HL-60 (cell line): Measurements from ENCODE around the gene NRXN2.
A peak's percentile ranks its signal among the peaks of the same experiment; 100 is the strongest.

Experiments
- POLR2AphosphoS5 ChIP-seq: IDR thresholded peaks from 2 replicates; pipeline ENCODE4 v1.6.1; 2012; ENCODE audit warnings: low read depth
- SPI1 ChIP-seq: IDR thresholded peaks from 2 replicates; pipeline ENCODE4 v1.6.1; 2012; ENCODE audit warnings: low read depth, mild to moderate bottlenecking, borderline replicate concordance
- TF ChIP-seq, protein P1 (sequence below): IDR thresholded peaks from one replicate; pipeline ENCODE4 v1.5.1; 2011; ENCODE audit warnings: low read length, control low read depth, inconsistent platforms; ENCODE audit not compliant: insufficient read depth

DNA sequence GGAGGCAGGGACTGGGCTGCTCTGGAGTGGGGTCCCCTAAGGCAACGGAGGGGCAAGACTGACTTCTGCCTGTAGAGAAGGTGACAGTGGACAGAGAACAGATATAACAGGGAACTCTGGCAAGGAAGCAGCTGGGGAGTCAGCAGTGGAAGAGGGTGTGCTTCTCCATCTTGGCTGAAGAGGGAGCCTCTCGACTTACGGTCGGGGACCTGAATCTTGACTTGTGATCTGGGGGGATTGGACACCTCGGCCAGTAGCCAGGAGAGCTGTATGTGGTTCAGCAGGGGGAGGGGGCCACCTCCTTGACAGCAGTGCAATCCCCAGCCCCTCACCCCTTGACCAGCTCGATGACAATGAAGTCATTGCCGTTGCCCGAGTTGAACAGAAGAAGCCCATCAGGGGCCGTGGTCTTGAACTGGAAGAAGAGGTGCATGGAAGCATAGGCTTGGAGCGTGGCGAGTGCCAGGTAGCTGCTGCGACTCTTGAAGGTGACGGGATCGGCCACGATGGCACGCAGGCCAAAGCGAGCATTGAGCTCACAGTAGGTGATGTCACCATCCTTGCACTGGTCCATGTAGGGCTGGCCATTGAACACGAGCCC lies 72.0 kb downstream of the NRXN2 start:
- TF ChIP-seq POLR2AphosphoS5 (no peak), SPI1 (no peak)
- TF ChIP-seq, protein P1, sequence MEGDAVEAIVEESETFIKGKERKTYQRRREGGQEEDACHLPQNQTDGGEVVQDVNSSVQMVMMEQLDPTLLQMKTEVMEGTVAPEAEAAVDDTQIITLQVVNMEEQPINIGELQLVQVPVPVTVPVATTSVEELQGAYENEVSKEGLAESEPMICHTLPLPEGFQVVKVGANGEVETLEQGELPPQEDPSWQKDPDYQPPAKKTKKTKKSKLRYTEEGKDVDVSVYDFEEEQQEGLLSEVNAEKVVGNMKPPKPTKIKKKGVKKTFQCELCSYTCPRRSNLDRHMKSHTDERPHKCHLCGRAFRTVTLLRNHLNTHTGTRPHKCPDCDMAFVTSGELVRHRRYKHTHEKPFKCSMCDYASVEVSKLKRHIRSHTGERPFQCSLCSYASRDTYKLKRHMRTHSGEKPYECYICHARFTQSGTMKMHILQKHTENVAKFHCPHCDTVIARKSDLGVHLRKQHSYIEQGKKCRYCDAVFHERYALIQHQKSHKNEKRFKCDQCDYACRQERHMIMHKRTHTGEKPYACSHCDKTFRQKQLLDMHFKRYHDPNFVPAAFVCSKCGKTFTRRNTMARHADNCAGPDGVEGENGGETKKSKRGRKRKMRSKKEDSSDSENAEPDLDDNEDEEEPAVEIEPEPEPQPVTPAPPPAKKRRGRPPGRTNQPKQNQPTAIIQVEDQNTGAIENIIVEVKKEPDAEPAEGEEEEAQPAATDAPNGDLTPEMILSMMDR: peak; percentile 77
